Hematopoietic multipotent progenitor cell treated with erythropoietin and hydrocortisone succinate and interleukin-3 and kit ligand, for 17 days (in vitro differentiated cells): Measurements from ENCODE around the gene PAK5.

Source experiments
- DNase-seq: peaks from one replicate; pipeline ENCODE4 v3.0.0-alpha.2; 2015; ENCODE audit warnings: low spot score

The PAK5 gene

DNA sequence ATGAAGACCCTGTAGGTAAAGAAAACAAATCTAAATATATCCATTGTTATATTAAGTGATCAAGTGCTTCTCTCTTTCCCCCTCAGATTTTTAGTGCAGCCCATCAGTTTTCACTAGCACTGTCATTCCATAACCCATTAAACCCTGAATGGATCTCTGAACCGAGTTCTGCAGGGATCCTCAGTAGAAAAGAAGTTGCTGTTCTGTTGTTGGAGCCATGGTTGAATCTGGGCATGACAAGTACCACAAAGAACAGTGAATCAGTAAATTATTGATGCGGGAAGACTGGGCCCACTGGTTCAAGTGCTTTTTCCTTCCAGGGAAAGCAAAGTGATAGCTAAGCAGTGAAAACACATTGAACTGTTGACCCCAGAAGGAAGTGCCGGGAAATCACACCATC is 264.1 kb downstream of the PAK5 start:
- no peak for DNase-seq

DNA sequence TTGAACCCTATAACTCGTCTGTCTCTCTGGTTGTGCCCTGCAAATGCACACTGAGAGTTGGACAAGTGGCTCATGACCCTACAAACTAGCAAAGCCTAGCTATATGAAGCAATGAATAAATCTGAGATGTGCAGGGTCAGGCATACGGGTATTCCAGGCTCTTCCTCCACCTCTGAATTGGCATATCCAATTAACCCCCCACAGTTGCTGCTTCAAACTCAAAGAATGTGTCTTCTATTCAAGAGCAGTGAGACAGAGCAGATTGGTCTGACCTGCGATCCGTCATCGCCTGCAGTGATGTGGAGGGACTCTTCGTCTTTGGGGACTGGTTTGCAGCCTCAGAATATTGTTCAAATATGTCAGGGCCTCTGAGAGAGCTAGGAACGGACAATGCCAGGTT is 264.7 kb downstream of the PAK5 start:
- no peak for DNase-seq

DNA sequence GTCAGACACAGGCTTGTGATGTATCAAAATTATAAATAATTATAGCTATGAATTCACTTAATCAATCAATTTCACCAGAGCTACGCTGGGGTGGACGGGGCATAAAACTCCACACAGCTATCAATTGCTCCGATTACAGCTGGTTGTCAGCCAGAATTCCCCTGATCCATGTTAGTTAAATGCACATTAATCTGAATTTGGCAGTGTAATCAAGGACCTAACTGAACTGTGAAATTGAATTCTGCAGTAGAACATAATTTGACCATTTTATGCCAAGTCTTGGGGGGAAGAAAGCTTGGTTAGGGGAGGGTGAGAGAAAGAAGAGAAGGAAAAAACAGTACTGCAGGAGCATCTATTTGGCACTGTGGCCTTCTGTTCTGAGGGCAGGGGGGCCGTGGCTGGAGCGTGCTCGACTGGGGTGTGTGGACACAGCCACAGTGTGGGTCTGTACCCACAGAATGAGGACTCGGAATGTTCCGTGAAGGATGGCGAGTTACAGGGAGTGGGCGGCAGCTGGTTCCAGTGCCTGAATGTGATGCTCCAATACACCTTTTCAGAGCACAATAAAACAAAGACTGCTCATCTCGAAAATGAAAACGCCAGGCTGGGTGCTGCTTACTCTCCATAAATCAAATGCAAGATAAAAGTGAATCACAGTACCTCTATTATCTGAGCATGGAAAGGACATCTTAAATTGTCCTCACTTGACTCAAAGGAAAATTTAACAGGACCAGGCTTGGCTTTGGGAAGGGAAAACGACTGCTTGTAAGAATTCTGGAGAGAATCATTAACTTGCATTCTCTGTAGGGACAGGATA is 265.3 kb downstream of the PAK5 start:
- no peak for DNase-seq

- DNase-seq: no peak
Observed at GRCh38 chr20:9572670-9573069, 266.2 kb downstream of the PAK5 start.

DNA sequence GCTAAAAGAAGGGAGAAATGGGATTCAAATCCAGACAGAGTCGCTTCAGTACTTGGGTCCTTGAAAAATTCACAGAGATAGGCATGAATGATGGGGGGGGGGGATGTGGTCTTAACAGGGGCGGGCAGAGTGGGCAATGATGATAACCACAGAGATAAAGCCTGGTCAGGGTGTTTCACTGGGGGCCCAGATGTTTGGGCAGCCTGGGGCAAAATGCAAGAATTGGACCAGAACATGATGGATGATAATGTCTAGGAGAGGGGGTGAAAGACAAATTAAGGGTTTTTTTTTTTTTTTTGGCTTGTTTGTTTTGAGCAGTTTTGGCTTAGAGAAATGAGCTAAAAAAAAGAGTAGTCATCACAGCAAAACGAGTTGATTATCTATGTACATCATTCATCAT is 267.1 kb downstream of the PAK5 start:
- DNase-seq: no peak

GRCh38 chr20:9570612-9571011 is 268.3 kb downstream of the PAK5 start:
- no peak for DNase-seq

DNA sequence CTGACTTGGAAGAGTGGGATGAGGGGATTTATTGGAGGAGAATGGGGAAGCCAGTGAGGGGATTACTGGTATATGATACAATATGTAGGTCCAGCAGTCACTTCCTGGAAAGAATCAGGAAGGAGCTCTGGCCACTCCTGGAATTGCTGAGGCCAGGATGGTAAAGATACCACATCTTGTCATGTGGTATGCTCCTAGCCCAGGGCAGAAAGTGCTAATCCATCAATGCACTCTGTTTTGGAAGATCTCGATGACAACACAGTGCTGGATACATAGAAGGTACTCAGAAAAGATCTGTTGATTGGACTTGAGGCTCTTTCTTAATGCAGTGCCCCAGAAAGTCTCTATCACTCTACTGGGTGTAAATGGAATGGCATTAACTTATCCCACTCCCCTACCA is 271.9 kb downstream of the PAK5 start:
- no peak for DNase-seq

GRCh38 chr20:9565910-9566550 is 272.8 kb downstream of the PAK5 start:
- no peak for DNase-seq

DNA sequence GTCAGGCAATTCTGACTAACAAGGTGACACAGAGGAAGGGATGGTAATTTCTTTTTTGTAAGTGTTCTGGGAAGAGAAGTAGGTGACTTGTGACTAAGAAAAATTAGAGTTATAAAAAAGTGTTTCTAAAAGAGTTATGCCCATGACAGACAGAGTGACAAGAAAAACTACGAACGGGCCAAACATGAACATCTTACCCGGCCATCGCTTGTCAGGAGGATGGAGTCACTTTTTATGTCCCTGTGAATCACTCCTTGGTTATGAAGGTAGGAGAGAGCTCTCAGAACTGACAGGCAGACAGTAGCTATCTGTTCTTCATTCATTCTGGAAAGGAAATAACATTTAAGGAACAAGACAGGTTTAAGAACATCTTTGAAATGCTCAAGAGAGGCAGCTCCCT is 281.5 kb downstream of the PAK5 start:
- no peak for DNase-seq

GRCh38 chr20:9555781-9556180 is 283.1 kb downstream of the PAK5 start:
- no peak for DNase-seq

- no peak for DNase-seq
Observed at GRCh38 chr20:9551808-9552550, 286.9 kb downstream of the PAK5 start.

DNA sequence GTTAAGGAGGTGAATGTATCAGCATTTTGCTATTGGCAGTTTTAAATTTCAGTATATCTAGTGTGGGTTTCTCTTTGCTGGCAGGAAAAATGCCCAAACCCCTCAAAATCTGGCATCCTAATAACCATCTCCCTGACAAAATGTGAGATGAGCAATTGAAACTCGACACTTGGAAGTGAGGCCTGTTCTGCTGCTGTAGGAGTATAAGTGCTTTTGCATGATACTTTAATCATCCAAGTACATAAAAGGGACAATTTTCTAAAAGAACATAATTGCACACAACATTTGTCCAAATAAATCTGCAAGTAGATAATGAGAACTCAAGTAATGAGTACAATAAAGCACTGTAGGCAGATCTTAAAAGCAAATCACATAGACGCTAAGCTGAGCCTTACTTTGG is 288.0 kb downstream of the PAK5 start:
- DNase-seq: no peak

- no peak for DNase-seq
Observed at GRCh38 chr20:9550283-9550682, 288.6 kb downstream of the PAK5 start.

GRCh38 chr20:9543214-9543613 is 295.7 kb downstream of the PAK5 start:
- no peak for DNase-seq

DNA sequence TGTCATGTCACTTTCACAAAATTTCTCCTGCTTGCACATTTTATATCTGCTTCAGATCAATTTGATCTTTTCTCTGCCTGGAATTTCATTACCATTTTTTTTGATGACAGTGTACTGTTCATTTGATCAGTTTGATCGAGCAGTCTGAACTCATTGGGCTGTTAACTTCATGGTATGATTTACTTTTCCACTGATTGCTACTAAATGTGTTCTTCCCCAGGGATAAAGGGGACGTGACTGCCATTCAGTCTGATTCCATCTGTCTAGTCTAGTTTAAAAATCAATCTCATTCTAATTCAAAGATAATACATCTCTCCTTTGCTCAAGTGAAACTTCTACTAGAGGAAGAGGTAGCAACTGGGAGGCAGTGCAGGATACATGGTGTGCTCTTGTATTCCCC is 303.4 kb downstream of the PAK5 start:
- no peak for DNase-seq

DNA sequence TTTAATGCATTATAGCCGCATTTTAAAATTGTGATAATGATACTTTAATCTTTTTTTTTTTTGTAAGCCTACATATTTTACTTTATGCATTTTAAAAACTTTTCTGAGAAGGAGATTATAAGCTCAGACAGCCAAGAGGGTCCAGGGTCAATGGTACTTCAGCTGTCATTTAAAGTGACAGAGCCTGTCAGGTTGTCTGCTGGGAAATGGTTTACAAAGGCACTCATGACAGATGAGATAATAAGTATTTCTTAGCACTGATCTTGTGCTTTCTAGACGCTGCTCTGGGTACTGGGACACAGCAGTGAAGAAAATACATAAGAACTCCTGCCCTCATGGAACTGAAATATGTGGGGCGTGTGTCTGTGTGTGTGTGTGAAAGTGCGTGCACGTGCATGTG is 304.9 kb downstream of the PAK5 start:
- DNase-seq: no peak

DNA sequence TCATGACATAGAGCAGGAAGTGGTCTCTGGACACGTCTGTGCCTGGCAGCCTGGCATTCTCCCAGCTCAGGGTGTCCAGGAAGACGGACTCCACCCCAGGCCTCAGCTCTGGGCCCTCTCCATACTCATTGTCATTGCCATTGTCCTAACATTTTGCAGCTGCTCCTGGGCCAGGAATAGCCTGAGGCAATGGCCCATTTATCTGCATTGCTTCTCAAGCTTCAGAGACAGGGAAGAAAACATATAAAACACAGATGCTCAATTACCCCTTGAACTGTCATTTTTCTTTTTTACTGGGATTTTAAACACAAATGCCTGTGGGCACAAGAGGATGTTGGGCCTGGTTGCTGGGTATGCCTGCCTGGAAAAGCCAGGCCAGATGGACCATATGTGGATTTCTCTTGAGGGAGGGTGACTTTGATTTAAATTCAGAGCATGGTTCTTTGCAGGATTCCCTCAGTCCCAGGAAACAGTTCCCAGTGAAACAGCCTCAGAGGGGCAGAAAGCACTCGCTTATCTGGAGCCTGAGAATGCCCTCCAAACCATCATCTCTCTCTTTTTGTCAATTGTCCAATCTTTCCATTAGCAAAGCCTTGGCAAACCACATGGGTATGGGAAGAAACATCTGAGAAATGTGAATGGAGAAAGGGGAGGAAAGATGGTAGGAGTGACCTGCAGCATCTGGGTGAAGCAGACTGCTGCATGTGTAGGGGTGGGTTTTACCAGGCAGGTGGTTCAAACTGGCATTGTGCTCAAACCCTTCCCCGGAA is 306.6 kb downstream of the PAK5 start:
- no peak for DNase-seq

GRCh38 chr20:9531581-9531980 is 307.3 kb downstream of the PAK5 start:
- no peak for DNase-seq

DNA sequence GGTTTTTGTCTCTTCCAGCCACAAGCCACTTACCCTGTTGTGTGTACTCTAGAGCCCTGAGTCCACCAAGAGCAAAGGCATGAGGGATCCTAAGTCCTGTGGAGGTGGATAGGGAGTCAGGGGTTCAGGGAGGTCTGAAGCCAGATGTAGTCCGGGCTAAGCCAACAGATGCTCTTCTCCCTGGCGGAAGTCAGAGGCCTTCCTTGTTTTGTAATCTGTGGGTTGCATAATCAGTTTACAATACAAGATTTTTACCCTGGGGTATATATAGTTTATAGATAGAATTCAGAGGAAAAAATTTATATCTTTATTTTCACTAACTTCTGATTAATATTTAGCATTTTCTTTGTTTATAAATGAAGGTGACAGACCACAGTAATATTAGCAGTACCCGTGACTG is 315.2 kb downstream of the PAK5 start:
- no peak for DNase-seq

DNA sequence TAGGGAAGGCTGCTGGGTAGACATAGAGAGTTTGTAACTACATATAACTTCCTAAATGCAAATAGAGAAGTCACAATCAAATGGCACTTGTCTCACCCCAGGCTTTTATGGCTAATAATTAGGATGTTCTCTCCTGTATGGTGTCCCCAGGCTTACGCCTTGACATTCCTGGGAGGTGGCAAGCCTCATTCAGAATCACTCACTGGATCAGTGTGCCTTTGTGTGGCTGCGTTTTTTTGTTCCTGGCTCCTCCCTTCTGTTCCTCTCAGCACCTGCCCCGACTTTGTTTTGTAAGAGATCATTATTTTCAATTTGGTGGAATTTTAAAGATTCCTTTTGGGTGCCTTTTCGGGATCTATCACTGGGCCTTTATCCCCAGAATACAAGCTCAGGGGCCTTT is 318.8 kb downstream of the PAK5 start:
- DNase-seq: no peak

GRCh38 chr20:9518576-9519175 is 320.2 kb downstream of the PAK5 start:
- DNase-seq: no peak
